IPS DF 4.7 (cell line): ENCODE data around the gene ITGA5.

Experiments
- DNase-seq: peaks from one replicate; pipeline ENCODE4 v3.0.0-alpha.2; 2013; ENCODE audit warnings: low spot score; ENCODE audit errors: extremely low read depth

ITGA5 gene

GRCh38 chr12:54390176-54390667 lies 28.8 kb downstream of the ITGA5 start:
- no peak for DNase-seq

GRCh38 chr12:54389607-54390175 lies 29.4 kb downstream of the ITGA5 start:
- DNase-seq = no peak

- no peak for DNase-seq
Measured at GRCh38 chr12:54389134-54389508, 29.9 kb downstream of the ITGA5 start.

GRCh38 chr12:54388237-54389133 lies 30.6 kb downstream of the ITGA5 start:
- DNase-seq = no peak

- no peak for DNase-seq
Measured at GRCh38 chr12:54387114-54387467, 32.0 kb downstream of the ITGA5 start.

GRCh38 chr12:54386403-54387113 lies 32.5 kb downstream of the ITGA5 start:
- DNase-seq = no peak

GRCh38 chr12:54385251-54385914 lies 33.7 kb downstream of the ITGA5 start:
- DNase-seq = no peak

GRCh38 chr12:54384591-54385041 lies 34.5 kb downstream of the ITGA5 start, which contains the start of gene ZNF385A:
TSS of gene ZNF385A (minus strand) at chr12:54384733. CDS start at chr12:54384514, 219 bp downstream.
- DNase-seq = no peak

GRCh38 chr12:54383041-54383609 lies 35.9 kb downstream of the ITGA5 start:
- no peak for DNase-seq

- no peak for DNase-seq
Measured at GRCh38 chr12:54381136-54381535, 37.9 kb downstream of the ITGA5 start.

GRCh38 chr12:54379398-54380201 lies 39.5 kb downstream of the ITGA5 start:
- DNase-seq = no peak

- no peak for DNase-seq
Measured at GRCh38 chr12:54378796-54379397, 40.2 kb downstream of the ITGA5 start.

GRCh38 chr12:54377797-54378515 lies 41.1 kb downstream of the ITGA5 start:
- DNase-seq = no peak

GRCh38 chr12:54377007-54377406 lies 42.1 kb downstream of the ITGA5 start:
- no peak for DNase-seq

GRCh38 chr12:54376596-54376995 lies 42.5 kb downstream of the ITGA5 start:
- no peak for DNase-seq

GRCh38 chr12:54375259-54375579 lies 43.8 kb downstream of the ITGA5 start:
- no peak for DNase-seq

GRCh38 chr12:54374562-54375258 lies 44.4 kb downstream of the ITGA5 start:
- DNase-seq = no peak

- no peak for DNase-seq
Measured at GRCh38 chr12:54373649-54374561, 45.2 kb downstream of the ITGA5 start.
